Right atrium auricular region (tissue), 2 donors: ENCODE data around the gene JADE1. TPM values are rescaled to one million over a fixed set of nuclear protein-coding genes. Genes with fewer than 3 reads are reported as not detected.

Experiments
- DNase-seq: peaks from one replicate; pipeline ENCODE4 v3.0.0-alpha.2; 2019; ENCODE audit warnings: low spot score
- H3K27ac ChIP-seq, 2 donors: fragments of 200-600 bp; sonication (generic); 1 replicate in 1 of 2; 2 replicates in 1 of 2; pipeline ENCODE4 v1.5.1; 2016 to 2019
- H3K27me3 ChIP-seq, 2 donors: fragments of 200-600 bp; sonication (generic); one replicate each; pipeline versions ENCODE4 v1.5.1 to v1.6.0; 2017 to 2019
- H3K36me3 ChIP-seq: fragments of 200-600 bp; sonication (generic); one replicate; pipeline ENCODE4 v1.5.1; 2016
- H3K4me1 ChIP-seq, 2 donors: fragments of 200-600 bp; sonication (generic); one replicate each; pipeline versions ENCODE4 v1.5.1 to v1.6.0; 2017 to 2019
- H3K4me3 ChIP-seq, 2 donors: fragments of 200-600 bp; sonication (generic); 1 replicate in 1 of 2; 2 replicates in 1 of 2; pipeline ENCODE4 v1.5.1; 2017 to 2019; ENCODE audit warnings: mild to moderate bottlenecking in 1 of 2, moderate library complexity in 1 of 2
- H3K9me3 ChIP-seq, 2 donors: fragments of 200-600 bp; sonication (generic); one replicate each; pipeline ENCODE4 v1.5.1; 2019
- total RNA-seq, 2 donors: library from RNA; depleted of rRNA; stranded (reverse); fragments of >200 nt; gene quantifications; one replicate each; pipeline ENCODE4 v1.1.0, GENCODE V29; 2016
- TF ChIP-seq, protein P1 (sequence below), 2 donors: fragments of 200-600 bp; sonication (generic); IDR thresholded peaks; one replicate each; pipeline ENCODE4 v1.5.1; 2019; ENCODE audit warnings: antibody characterized with exemption in 2 of 2

The JADE1 gene
- total RNA-seq, 2 donors from 2014 or later = 15.4 to 34.5 TPM

DNA sequence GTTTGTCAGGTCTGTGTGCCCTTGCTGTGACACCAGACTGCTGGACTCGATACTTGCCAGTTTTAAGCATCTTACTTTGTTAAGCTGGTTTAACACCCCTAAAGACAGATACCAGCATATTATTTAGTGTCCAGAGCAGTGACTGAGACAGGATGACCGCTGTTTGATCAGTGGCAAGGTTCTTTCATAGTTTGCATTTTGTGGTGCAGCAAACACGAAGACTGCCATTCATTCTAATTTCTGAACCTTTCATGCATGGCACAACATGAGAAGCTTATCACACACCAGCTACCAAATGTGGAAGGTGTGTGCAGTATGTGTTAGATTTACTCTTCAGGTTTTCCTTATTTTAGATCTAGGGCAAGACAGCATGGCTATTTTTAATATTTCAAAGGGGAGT is 28.2 kb downstream of the JADE1 start:
- H3K27me3 ChIP-seq = no peaks in the 10 kb centered on the region
- H3K27ac ChIP-seq = peak overlapping the region; percentile 84 to 86
- H3K4me3 ChIP-seq = no peak overlapping the region
- peaks cover 0 to 81% of the 10 kb centered on the region in 2 donors for H3K4me1 ChIP-seq
- TF ChIP-seq, protein P1, sequence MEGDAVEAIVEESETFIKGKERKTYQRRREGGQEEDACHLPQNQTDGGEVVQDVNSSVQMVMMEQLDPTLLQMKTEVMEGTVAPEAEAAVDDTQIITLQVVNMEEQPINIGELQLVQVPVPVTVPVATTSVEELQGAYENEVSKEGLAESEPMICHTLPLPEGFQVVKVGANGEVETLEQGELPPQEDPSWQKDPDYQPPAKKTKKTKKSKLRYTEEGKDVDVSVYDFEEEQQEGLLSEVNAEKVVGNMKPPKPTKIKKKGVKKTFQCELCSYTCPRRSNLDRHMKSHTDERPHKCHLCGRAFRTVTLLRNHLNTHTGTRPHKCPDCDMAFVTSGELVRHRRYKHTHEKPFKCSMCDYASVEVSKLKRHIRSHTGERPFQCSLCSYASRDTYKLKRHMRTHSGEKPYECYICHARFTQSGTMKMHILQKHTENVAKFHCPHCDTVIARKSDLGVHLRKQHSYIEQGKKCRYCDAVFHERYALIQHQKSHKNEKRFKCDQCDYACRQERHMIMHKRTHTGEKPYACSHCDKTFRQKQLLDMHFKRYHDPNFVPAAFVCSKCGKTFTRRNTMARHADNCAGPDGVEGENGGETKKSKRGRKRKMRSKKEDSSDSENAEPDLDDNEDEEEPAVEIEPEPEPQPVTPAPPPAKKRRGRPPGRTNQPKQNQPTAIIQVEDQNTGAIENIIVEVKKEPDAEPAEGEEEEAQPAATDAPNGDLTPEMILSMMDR (IDR thresholded peaks at IDR 0.05) = no peak
- DNase-seq = no peak
- H3K36me3 ChIP-seq = peaks cover 13% of the 10 kb centered on the region
- no peaks in the 10 kb centered on the region for H3K9me3 ChIP-seq

DNA sequence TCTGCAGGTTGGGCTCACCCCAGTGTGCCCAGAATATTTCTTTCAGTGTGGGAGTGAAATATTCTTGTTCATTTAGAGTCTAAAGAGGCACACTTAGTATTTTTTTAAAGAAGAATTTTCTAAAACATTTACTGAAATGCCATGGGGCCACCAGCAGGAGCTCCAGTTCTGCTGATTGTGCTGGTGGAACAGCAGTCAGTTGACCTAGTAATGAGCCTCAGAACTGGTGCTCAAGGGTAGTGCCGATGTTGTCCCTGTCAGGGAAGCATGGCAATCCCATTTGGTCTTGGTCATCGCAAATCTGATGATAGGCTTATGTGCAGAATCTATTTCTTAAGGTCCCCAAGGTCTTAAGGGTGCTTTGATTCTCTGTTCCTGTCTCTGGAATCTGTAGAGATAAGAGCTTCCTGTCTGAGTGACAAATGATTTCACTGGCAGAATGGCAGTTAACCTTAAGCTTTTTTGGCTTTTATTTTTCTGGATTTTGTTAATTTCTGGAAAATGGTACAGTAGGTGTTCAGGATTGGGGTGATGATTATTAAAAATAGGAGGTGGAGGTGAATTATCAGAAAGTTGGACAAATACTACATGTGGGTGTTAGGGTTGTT is 31.3 kb downstream of the JADE1 start:
- peak overlapping the region in 1 of 2 donors; percentile 17 for H3K27ac ChIP-seq
- peaks cover 0 to 96% of the 10 kb centered on the region in 2 donors for H3K4me1 ChIP-seq
- no peak for DNase-seq
- H3K36me3 ChIP-seq = peaks cover 26% of the 10 kb centered on the region
- no peaks in the 10 kb centered on the region for H3K27me3 ChIP-seq
- TF ChIP-seq, protein P1 (IDR thresholded peaks at IDR 0.05) = peak in 1 of 2 donors; percentile 19
- no peaks in the 10 kb centered on the region for H3K9me3 ChIP-seq
- no peak overlapping the region for H3K4me3 ChIP-seq

DNA sequence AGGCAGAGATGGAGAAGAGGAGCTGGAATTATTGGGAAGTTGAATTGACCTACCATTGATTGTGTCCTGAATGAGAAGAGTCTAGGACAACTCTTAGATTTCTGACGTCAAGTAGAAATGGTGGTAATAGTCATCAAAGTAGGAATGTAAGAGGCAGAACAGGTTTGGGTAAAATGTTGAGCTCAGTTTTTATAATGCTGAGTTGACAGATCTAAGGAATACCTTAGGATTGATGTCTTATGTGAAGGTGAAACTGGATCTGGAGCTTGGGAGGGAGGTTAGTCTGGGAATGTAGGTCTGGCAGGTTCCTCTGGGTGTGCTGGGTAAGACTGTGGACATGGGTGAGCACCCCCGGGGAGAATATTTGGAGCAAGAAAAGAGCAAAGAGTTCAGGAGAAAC is 31.9 kb downstream of the JADE1 start:
- peaks cover 0 to 96% of the 10 kb centered on the region in 2 donors for H3K4me1 ChIP-seq
- H3K27ac ChIP-seq = no peak overlapping the region
- no peaks in the 10 kb centered on the region for H3K27me3 ChIP-seq
- H3K36me3 ChIP-seq = peaks cover 30% of the 10 kb centered on the region
- TF ChIP-seq, protein P1 (IDR thresholded peaks at IDR 0.05) = no peak
- H3K4me3 ChIP-seq = no peak overlapping the region
- H3K9me3 ChIP-seq = no peaks in the 10 kb centered on the region
- no peak for DNase-seq

DNA sequence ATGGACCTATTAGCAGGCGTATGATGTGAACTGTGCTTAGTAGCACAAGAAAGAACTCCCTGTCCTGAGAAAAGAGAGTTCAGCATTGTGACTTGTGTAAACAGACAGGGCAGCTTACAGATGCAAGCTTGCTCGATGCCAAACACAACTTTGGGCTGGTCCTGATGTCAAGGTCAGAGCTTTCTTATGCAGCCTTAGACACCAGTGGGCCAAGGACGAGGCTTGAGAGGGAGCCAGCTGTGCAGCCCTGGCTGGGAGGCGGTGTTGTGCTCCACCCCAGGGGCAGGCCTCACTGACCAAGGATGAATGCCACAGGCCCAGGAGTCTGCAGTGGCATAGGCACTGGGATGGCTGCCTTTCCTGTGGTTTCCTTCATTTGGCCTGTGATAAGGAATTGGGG is 35.4 kb downstream of the JADE1 start:
- Histone ChIP-seq H3K4me1 (peaks cover 0 to 77% of the 10 kb centered on the region in 2 donors), H3K36me3 (peaks cover 54% of the 10 kb centered on the region)
- TF ChIP-seq, protein P1 (IDR thresholded peaks at IDR 0.05) = no peak

DNA sequence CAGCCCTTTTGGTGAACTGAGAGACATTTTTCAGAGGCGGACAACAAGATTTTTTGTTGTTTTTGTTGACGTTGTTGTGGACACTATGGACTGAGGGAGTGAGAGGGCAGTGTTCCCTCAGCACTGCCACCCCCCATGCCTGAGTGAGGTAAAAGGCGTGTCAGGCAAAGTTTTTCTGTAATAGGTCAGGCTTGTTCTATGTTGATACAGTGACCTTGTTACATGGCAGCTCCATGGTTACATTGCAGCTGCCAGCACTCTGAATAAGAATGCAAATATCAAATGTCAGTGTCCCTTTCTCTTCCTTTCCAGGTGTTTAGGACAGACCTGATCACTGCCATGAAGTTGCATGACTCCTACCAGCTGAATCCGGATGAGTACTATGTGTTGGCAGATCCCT is 36.6 kb downstream of the JADE1 start:
- TF ChIP-seq, protein P1 (IDR thresholded peaks at IDR 0.05) = no peak
- peaks cover 65% of the 10 kb centered on the region for H3K36me3 ChIP-seq
- H3K27ac ChIP-seq = peak overlapping the region in 1 of 2 donors; percentile 69
- H3K27me3 ChIP-seq = no peaks in the 10 kb centered on the region
- no peak for DNase-seq
- H3K4me1 ChIP-seq = peaks cover 0 to 66% of the 10 kb centered on the region in 2 donors
- no peaks in the 10 kb centered on the region for H3K9me3 ChIP-seq
- H3K4me3 ChIP-seq = no peak overlapping the region

More for the DNA sequence above, 35.4 kb downstream of the JADE1 start:
- Histone ChIP-seq H3K27ac (peak overlapping the region; percentile 52 to 69), H3K4me3 (no peak overlapping the region), H3K27me3 (no peaks in the 10 kb centered on the region), H3K9me3 (no peaks in the 10 kb centered on the region)
- no peak for DNase-seq
